Astrocyte of the spinal cord (primary cell): ENCODE data around the gene CLEC14A.
A peak's percentile ranks its signal among the peaks of the same experiment; 100 is the strongest.

Experiments used
- DNase-seq: peaks from one replicate; pipeline ENCODE4 v3.0.0; 2011; ENCODE audit warnings: low read depth, low spot score
- H3K4me3 ChIP-seq: 2 replicates; pipeline ENCODE4 v1.5.1; 2011; ENCODE audit warnings: low read depth, mild to moderate bottlenecking, low read length, moderate library complexity
- in situ Hi-C: cut with HindIII; loops from 2 replicates; pipeline ENCODE4 v1.10.0; 2017; ENCODE audit warnings: low sequenced_read_pairs
- TF ChIP-seq, protein P1 (sequence below): IDR thresholded peaks from 2 replicates; pipeline ENCODE4 v1.5.1; 2012; ENCODE audit warnings: low read depth, mild to moderate bottlenecking, low read length, inconsistent platforms

CLEC14A gene

DNA sequence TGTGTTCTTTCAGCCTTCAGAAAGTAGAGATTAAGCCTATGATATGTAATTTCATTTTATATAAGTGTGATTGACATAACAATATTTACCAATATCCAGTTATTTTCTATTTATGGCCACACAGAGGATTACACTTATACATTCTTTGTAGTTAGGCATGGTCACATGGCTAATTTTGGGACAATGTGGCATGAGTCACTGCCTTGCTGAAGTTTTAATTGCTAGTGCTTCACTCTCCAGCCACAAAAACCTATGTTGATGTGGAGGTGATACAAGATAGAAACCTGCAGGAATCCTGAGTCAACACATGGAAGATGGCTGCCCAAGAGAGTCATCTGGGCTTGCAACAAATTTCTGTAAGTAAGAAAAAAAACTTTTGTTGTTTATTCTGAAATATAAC, 17.0 kb downstream of the CLEC14A start:
- H3K4me3 ChIP-seq, result no peak overlapping the region
- in situ Hi-C loops, result no loop called here
- no peak for DNase-seq
- TF ChIP-seq, protein P1, sequence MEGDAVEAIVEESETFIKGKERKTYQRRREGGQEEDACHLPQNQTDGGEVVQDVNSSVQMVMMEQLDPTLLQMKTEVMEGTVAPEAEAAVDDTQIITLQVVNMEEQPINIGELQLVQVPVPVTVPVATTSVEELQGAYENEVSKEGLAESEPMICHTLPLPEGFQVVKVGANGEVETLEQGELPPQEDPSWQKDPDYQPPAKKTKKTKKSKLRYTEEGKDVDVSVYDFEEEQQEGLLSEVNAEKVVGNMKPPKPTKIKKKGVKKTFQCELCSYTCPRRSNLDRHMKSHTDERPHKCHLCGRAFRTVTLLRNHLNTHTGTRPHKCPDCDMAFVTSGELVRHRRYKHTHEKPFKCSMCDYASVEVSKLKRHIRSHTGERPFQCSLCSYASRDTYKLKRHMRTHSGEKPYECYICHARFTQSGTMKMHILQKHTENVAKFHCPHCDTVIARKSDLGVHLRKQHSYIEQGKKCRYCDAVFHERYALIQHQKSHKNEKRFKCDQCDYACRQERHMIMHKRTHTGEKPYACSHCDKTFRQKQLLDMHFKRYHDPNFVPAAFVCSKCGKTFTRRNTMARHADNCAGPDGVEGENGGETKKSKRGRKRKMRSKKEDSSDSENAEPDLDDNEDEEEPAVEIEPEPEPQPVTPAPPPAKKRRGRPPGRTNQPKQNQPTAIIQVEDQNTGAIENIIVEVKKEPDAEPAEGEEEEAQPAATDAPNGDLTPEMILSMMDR, result no peak

DNA sequence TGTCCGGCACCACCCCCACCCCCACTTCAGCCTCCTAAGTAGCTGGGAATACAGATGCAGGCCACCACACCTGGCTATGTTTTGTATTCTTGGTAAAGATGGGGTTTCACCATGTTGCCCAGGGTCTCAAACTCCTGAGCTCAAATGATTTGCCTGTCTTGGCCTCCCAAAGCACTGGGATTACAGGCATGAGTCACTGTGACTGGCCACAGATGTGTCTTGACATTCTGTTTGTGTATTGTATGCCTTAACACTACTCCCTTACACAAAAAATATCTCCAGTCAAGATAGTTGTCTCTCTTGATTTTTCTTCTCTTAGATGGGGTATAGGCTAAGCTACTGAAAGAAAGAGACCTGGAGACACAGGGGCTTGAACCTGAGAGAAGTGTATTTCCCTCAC, 17.6 kb downstream of the CLEC14A start:
- in situ Hi-C loops, result no loop called here

DNA sequence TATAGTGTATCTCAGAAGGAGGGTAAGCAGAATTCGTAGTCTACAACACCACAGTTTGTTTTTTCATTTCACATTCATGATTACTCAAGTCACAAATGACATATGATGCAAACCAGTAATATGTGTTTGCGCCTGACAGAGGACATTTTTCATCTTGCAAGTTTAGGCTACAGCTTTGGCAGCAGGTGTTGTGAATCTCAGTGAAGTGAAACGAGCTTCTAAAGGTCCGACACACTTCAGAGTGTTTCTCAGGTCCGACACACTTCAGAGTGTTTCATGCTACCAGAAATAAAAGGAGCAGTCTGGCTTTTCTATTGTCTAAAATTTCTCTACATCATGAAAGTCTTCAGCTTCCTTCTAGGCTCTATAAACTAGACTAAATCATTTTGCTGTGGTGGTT, 22.7 kb downstream of the CLEC14A start:
- no peak overlapping the region for H3K4me3 ChIP-seq
- TF ChIP-seq, protein P1, result no peak
- no peak for DNase-seq
- in situ Hi-C loops, result no loop called here

More for the DNA sequence above, 17.6 kb downstream of the CLEC14A start:
- H3K4me3 ChIP-seq, result no peak overlapping the region
- DNase-seq, result peak; percentile 15
- TF ChIP-seq, protein P1, result no peak

DNA sequence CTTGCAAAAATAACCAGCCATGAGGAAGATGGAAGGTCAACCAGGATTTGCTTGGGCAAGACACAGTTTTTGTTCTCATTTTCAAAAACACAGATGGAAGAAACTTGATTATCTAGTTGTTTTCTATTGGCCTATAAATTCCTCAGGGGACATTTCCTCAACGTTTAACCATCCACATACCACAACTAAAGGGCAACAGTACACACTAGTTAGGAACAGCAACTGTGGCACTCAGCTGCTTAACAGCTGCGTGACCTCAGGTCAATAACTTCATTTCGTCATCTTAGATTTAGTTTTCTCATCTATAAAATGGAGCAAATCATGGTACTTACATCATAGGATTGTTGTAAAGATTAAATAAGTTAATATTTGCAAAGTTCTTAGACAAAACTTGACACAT, 29.5 kb downstream of the CLEC14A start:
- DNase-seq, result no peak
- TF ChIP-seq, protein P1, result no peak
- in situ Hi-C loops, result no loop called here
- no peak overlapping the region for H3K4me3 ChIP-seq

DNA sequence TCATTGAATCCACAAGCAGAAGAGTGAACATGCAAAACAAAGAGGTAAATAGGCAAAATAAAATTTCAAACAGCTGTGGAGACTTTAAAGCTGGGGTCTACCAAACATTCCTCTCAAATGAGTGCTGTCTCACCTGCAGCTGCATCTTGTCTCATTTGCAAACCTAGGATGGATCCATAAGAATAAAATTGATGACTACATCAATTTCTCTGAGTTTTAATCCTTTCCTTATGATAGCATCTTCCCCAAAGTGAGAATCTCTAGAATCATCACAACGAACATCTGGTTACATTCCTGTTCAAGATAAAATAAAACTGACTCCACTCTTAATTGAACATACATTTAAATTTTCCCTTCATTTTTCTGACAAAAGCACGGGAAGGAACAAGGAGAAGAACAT, 29.9 kb downstream of the CLEC14A start:
- no peak overlapping the region for H3K4me3 ChIP-seq
- TF ChIP-seq, protein P1, result no peak
- in situ Hi-C loops, result no loop called here
- DNase-seq, result no peak

DNA sequence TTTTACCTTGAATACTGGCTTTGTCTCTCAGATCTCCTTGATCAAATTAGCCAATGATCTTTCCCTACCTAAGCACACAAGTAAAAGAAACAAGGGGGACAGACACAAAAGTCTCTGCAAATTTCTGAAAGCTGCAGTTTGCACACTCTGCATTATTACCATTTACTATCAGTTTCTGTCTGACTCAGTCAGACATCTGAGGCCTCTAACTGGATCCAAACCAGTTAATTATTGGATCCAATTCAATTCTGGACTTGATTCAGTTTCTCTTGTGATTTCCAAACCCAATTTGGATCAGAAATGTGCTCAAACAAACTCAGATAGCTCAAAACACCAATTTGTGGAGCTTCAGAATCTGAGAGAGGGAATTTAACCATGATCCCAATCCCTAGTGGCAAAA, 31.6 kb downstream of the CLEC14A start:
- no peak for DNase-seq
- in situ Hi-C loops, result no loop called here

DNA sequence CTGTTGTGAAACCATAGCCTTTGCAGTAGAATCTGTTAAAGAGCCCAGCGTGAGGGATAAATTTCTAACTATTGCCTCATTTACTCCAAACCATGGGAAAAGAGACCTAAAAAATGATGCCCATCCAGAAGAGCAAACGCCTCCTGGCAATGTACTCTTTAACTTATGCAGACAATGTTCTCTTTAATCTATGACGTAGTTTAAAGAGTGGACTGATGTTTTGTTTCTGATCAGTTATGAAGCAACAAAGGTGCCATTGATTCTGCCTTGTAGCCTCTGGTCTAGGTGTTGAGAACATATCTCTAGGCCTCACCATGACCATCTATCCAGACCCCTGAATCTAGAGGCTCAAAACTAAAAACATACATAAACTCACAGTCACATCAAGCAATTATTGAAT, 34.8 kb downstream of the CLEC14A start:
- DNase-seq, result no peak
- no peak overlapping the region for H3K4me3 ChIP-seq
- TF ChIP-seq, protein P1, result no peak
- in situ Hi-C loops, result no loop called here

More for the DNA sequence above, 31.6 kb downstream of the CLEC14A start:
- H3K4me3 ChIP-seq, result no peak overlapping the region
- TF ChIP-seq, protein P1, result no peak
